Hippocampal formation (tissue), 2 donors: ENCODE measurements around the gene TMEM109.

ENCODE experiments used
- DNase-seq, 2 donors: peaks; one replicate each; lab custom pipeline; 2025; lab: John Stamatoyannopoulos, UW

Gene TMEM109

DNA sequence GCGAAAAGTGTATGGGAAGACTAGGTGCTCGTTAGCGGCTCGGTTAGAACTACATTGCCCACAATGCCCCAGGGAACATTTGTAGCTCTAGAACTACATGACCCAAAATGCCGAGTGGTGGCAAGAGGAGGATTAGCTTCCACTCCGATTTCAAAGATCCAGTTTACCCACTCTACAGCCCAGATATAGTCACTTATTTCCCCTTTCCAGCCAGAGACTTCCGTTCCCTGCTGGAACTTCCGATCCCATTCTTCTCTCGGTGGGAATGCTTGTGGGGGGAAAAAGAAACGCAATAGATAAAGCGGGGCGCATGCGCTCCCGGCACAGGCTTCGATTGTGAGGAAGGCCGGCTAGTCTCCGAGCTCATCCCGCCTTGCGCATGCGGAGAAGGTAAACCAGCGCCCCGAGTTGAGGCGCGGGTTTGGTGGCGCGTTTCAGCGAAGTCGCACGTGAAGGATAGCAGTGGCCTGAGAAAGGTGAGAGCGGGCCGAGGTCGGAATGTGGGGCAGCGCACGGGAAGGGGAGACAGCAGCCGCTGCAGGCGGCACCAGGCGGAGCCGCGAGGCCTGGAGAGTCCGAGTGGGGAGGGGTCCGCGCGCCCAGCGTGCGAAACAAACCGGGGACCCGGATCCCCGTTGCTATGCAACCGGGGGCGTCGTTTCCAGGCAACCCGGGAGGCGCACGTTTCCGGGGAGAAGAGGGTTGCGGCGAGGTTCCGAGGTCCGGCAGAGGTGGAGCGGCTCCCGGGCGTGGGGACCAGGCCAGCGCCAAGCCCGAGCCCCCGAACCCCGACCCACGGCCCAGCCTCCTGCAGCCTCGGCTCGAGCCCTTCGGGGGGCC, at the start of gene TMEM109:
TMEM109 (plus strand) TSS at position 366 of the 840 bp plus-strand sequence. CDS start 5,536 bp downstream, outside the sequence.
- DNase-seq, result peak; percentile 84 to 97

DNA sequence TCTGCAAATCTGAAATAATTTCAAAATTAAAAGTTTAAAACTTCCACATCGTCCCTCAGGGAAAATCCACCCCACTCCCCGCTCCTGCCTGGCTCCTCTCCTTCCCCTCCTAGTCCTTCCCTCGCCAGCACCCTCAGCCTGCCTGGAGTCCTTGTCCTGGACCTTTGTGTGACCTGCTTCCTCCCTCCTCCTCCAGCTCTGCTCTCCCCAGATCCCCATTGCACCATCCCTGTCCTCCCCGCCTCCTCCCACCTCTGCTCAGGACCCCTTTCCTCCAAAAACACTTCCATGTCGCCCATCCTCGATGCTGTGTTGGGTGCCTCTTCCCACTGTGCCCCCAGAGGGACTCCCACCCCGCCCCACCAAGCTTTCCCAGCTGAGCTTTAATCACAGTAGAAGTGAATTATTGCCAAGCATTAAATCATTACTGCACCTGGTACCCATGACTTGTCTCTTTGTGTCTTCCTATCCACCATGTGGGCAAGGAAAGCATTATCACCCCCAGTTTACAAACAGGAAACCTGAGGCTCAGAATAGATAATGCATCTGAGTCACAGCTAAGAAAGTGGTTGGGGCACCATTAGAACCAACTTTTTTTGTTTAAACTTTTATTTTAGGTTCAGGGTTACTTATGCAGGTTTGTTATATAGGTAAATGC, 49.0 kb upstream of the TMEM109 start:
- DNase-seq, result no peak

DNA sequence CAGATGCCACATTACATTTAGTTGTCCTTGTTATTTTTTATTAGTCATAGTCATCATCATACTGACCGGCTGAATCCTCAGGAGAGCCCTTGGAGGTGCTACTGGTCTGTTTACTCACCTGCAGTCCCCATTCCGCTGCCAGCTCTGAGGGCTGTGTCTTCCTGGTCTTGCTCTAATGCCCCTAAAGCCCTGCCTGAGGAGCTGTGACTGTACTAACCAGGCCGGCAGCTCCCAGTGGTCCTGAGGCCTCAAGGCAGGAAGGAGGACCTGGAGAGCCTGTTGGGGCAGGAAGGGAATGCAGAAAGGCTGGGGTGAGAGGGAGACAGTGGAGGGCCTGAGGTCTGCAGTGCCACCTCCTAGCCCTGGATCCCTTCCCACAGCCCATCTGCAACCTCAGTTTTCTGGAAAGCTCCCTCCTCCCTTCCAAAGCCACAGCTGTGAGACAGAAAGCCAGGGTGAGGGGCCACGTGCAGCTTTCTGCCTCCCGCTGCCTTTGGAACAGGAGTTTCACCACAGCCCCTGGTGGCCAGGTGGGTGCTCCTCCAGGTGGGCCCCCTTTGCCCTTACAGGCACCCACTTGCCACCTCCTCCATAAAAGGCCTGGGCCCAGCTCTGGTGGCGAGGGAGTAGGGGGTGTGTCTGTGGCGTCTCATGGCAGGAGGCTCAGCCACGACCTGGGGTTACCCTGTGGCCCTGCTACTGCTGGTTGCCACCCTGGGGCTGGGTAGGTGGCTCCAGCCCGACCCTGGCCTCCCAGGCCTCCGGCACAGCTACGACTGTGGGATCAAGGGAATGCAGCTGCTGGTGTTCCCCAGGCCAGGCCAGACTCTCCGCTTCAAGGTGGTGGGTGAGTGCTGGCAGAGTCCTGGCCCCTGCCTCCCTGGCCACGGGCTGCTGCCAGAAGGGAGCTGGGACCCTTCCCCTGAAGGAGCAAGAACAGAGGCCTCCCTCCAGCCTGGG, 46.8 kb upstream of the TMEM109 start, which contains the start of gene ZP1:
ZP1 (plus strand) TSS at position 632 of the 960 bp plus-strand sequence; CDS start at position 652, 20 bp downstream.
- no peak for DNase-seq

DNA sequence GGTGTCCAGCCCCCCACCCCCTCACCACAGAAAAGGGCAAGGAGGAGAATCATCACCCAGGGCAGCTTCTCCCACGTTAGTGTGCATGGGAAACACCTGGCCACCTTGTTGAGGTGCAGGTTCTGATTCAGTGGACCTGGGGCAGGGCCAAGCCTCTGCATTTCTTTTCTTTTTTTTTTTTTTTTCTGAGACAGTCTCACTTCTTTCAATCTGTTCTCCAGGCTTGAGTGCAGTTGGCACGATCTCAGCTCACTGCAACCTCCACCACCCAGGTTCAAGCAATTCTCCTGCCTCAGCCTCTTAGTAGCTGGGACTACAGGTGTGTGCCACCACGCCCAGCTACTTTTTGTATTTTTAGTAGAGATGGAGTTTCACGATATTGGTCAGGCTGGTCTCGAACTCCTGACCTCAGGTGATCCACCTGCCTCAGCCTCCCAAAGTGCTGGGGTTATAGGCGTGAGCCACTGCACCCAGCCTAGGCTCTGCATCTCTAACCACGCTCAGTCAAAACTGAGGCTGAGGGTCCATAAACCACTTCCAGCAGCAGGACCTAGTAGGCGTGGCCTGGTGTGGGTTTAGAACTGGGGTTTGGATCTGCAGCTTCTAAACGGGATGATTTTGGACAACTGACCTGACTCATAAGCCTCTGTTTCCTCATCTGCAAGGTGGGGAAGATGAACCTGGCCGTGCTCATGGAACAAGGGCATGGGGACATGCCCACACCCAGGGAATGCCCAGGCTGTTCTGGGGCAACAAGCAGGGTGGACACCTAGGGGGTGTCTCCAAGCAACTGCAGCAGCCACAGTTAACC, 45.9 kb upstream of the TMEM109 start:
- no peak for DNase-seq

- DNase-seq, result no peak
These were observed 45.1 kb upstream of the TMEM109 start for GRCh38 chr11:60868682-60869450.

GRCh38 chr11:60869451-60869825, 44.5 kb upstream of the TMEM109 start:
- no peak for DNase-seq

DNA sequence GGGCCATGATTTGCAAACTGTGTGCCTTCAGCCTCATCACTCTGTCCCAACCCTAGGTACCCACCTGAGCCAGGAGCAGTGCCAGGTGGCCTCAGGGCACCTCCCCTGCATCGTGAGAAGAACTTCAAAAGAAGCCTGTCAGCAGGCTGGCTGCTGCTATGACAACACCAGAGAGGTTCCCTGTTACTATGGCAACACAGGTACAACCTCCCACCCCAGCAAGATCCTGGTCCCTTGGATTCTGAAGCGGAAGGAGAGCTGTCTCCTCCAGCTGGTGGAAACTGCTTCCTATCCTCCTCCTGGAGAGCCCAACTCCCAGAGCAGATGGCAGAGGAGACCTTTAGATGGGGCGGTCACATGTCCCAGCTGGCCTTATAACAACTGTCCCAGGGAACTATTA, 43.7 kb upstream of the TMEM109 start:
- DNase-seq, result no peak

DNA sequence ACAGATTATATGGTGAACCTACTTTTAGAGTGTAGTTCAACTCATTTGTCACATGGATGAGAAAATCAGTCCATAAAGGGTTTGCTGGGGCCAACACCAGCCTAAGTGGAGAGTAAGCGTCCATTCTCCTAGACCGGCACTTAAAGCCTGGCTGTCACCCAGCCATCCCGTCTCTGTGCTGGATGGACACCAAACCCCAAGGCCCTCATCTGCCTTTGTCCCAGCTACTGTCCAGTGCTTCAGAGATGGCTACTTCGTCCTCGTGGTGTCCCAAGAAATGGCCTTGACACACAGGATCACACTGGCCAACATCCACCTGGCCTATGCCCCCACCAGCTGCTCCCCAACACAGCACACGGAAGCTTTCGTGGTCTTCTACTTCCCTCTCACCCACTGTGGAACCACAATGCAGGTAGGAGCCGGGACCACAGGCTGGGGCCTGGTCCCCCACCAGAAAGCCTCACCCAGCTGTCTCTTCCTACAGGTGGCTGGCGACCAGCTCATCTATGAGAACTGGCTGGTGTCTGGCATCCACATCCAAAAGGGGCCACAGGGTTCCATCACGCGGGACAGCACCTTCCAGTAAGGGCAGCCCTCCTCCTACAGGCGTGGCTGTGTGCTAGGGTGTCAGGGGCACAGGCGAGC, 43.1 kb upstream of the TMEM109 start:
- no peak for DNase-seq

DNA sequence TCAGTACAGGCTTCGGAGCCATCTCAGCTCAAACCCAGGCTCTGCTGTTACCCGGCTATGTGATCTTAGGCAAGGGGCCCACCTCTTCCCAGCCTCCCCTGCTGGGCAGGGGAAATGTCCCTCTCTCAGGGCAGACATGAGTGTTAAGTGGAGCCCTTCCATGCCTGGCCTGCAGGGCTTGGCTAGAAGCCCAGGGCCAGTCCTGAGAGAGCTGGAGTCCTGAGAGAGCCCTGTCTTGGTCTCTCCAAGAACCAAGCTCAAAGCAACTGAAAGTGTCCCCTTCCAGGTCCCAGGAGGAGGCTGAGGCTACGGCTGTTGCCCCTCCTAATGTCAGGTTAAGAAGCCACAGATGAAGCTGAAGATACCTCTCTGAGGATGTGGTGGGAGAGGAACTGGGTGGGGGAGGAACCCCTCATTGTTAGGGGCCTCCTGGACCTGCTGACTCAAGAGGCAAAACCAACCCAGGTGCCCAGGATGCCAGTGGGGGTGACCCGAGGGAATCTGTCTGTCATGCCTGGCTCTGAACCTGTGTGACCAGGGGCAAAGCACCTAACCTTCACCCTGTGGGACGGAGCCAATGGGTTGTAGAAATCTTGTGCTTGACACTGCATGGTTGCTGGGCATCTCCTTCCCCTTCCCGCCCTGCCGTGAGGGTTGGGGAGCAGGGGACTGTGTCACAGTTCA, 42.4 kb upstream of the TMEM109 start:
- no peak for DNase-seq

DNA sequence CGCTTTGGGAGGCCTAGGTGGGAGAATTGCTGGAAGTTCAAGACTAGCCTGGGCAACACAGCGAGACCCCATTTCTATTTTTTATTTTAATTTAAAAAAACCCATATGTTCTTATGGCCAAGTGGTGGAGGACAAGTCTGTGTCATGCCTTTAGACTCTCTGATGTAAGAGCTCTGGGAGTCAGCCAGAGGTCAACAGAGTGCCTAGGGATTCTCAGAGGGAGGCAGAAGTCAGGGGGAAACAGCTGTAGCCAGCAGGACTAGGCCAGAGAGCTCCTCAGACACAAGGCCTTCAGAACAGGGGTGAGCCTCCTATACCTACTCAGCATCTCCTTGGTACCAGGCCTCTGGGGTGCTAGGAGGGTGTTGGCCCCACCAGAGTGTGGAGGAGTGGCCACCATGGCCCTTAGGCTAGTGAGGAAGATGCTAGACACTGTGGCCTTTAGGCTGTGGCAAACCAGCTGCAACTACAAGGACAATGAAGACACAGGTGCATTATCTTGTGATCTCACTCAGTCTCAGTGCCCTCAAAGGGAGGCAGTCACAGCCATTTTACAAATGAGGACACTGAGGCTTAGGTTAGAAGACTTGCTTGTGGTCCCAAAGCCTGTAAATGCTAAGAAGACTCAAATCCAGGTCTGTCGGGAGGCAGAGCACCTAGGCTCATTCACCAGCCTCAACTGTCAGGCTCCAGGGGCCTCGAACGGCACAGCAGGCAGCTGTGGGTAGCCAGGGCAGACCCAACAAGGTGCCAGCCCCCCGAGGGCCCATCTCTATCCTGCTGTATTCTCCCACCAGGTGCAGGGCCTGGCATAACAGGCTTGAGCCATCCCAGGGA, 41.6 kb upstream of the TMEM109 start:
- DNase-seq, result no peak

DNA sequence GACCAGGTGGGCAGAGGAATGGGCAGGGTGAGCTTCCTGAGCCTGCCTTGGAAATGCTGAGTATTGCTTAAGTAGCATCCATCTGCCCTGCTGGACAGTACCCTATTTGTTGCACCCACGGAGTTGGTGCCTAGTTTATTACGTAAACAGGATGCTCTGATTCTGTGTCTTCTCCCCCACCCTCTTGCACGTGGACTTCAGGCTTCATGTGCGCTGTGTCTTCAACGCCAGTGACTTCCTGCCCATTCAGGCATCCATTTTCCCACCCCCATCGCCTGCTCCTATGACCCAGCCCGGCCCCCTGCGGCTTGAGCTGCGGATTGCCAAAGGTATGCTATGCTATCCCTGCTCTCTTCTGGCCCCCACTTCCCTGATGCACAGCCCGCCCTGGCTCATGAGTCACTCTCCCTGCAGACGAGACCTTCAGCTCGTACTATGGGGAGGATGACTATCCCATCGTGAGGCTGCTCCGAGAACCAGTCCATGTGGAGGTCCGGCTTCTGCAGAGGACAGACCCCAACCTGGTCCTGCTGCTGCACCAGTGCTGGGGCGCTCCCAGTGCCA, 40.9 kb upstream of the TMEM109 start:
- DNase-seq, result no peak

- DNase-seq, result no peak
These were observed 40.4 kb upstream of the TMEM109 start for GRCh38 chr11:60873533-60873932.

DNA sequence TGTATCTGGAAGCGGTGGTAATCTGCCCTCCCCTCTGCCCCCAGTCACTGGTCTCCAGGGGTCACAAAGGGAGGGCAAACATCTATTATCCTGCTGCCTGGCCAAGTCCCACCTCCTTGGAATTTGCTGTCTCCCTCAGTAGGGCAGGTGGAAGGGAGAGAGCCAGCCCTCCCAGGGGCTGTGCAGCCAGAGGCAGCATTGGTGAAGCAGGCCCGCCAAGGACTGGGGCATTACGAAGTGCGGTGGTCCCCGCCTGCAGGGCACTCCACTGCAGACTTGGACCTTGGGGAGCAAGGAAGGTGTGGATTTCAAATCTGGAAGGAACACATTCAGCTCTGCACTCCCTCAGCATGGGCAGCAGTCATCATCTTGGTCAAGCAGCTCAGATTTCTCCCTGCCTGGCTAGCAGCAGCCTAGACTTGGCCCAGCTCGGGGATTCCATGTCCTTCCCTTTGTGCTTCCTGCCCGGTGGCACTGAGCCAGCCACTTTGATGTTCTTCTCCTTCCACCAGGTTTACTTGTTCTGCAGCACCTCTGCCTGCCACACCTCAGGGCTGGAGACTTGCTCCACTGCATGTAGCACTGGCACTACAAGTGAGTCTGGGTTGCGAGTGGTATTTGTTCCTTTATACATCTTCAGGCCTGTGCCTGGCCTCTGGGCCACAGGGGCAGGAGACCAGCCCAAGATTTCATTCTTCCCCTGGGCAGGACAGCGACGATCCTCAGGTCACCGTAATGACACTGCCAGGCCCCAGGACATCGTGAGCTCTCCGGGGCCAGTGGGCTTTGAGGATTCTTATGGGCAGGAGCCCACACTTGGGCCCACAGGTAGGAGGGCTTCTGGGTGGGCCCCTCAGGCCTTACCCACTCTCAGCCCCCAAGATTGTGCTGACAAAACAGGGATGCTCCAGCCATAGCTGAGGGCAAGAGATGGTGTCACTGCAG, 39.3 kb upstream of the TMEM109 start:
- no peak for DNase-seq

DNA sequence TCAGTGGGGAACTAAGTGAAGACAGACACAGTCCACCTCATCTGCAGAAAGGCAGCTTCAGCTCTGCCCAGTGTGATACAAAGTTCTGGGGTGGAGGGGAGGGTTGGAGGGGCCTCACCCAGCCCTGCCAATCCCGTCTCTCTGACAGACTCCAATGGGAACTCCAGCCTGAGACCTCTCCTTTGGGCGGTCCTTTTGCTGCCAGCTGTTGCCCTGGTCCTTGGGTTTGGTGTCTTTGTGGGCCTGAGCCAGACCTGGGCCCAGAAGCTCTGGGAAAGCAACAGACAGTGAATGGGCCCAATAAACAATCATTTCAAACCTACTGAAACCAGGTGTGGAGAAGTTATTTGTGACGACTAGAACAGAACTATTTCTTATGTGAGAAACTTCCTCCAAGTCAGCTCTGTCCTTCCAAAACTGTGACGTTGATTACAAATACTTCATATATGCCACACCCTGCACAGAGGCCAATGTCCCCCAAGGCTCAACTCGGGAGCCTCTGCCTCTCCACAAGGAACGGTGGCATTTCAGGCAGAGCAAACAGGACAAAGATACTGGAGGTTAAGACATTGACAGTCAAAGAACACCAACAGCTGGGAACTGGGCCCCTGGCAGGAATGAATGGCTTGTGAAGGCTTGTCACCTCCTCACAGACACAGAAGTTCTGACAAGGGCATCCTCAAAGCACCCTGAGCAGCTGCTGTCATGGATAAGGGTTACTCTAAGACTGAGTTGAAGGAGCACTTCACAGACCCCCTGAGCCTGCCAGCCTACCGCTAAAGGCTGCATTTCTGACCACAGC, 38.4 kb upstream of the TMEM109 start:
- no peak for DNase-seq

- DNase-seq, result no peak
These were observed 37.8 kb upstream of the TMEM109 start for GRCh38 chr11:60876168-60876485.
